Right forelimb (tissue), 1 donor: Measurements from ENCODE around the gene LRRC47.

Source experiments
- DNase-seq: peaks from one replicate; pipeline ENCODE4 v3.0.0-alpha.2; 2018

Gene LRRC47

DNA sequence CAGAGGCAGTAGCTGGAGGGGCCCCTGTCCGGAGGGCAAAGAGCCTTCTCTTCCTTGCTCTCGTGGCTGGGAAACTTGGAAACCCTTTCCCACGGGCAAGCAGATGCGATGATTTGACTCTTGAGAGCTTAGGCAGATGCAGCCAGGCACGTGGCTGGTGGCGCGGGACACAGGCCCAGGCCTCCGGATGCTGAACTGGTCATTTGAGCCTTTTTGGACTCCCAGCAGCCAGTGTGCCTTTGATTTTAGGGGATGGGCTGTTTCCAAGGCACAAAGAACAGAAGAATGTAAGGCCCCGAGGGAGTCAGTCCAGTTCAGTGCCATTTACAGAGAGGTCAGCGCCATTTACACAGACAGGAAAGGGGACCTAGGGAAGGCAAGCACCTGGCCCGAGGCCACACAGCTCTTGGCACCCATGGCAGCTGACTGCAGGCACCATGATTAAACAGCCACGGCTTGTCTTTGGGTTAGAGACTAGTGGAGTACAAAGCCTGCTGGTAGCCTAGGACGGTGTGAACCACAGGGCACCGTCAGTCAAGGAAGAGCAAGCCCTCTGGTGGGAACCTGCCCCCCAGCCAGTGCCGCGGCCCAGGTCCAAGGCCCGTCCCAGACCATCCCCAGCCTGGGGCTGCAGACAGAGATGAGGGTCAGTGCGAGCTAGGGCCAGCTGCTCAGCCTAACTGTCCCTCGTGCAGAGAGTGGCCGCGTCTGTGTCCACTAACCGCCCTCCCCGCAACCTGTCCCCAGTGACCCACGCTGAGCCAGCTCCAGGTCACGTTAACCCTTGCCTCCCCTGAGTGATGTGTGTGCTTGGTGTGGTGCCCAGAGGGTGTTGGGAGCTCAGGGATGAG is 64.5 kb downstream of the LRRC47 start:
- no peak for DNase-seq

DNA sequence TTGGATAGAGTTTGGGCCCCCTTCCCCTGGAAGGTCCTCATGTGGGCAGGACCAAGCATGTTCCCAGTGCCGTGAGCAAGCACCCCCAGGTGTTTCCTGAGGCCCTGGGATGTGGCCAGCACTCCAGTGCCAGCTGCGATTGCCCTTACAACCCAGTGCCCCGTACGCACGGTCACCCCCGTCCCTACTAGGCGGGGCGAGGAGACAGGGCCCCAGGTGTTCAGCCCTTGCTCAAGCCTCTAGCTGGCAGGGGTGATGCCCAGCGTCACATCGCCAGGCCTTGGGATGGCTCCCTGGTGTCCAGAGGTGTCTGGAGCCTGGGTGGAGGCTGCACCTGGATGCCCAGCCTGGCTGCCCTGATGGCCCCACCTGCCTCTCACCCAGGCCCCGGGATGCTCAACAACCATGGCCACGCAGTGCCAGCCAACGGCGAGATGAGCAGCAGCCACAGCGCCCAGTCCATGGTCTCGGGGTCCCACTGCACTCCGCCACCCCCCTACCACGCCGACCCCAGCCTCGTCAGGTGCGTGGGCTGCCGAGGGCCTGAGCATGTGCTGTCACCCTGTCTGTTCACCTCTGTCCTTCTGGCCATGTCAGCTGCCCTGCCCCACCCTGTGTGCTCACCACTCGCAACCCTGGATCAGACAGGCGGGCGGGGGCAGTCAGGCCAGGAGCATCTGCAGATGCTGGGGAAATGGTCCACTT is 65.6 kb downstream of the LRRC47 start:
- DNase-seq: no peak

DNA sequence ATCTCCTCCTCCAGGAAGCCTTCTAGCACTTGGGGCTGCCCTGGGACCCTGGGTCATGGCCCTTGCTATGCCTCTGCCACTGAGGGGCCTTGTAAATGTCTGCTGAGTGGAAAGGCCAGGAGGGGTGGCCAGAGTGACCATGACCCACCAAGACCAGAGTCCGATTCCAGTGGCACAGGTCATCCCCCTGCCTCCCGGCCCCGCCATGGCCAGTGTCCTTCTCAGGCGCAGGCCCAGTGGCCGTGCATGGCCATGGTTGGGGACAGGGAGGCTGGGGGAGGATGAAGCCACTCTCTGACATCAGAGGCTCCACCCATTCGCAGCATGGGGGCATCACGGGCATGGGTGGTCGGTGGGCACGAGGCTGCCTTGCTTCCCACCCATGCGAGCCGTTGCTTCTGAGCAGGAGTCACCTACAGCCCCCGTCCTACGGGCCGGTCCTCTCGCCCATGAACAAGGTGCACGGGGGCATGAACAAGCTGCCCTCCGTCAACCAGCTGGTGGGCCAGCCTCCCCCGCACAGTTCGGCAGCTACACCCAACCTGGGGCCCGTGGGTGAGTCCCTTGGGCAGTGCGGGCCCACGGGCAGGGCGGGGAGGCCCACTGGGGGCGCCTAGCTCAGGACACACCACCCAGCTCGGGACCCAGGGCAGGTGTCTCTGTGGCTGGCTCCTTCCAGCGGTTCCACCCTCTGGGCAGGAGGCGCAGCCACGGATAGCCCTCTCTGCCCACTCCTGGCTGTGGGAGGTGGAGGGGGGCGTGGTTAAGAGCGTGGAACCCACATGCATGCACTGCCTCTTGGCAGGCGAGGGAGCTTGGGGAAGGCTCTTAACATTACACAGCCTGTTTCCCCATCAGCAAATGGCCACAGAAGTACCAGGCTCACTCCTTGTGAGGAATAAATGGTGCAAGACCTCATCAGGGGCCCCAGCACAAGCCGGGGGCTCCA is 66.4 kb downstream of the LRRC47 start:
- DNase-seq: no peak
